ENCODE measurements around the gene STMN3.

- TF ChIP-seq CTCF (IDR thresholded peaks at IDR 0.05 in 4 of 5, conservative IDR thresholded peaks at IDR 0.05 in 1 of 5): no peak
- no peak for TF ChIP-seq POLR2A (IDR thresholded peaks at IDR 0.05)
Observed at GRCh38 chr20:63664861-63665594, 11.8 kb upstream of the STMN3 start.

All from gastrocnemius medialis (tissue), 4 donors.